Spleen (tissue), 7 donors: ENCODE measurements around the gene CCDC137.

Experiments
- POLR2A ChIP-seq, 3 donors: fragments of 450-650 bp; IDR thresholded peaks; one replicate each; pipeline ENCODE4 v1.5.1; 2017; ENCODE audit warnings: antibody characterized with exemption in 3 of 3, mild to moderate bottlenecking in 1 of 3
- TF ChIP-seq, protein P1 (sequence below), 11 experiments: fragments of 200-600 bp in 7 of 11; fragments of 450-650 bp in 4 of 11; sonication (generic) in 4 of 11; IDR thresholded peaks in 8 of 11; conservative IDR thresholded peaks in 3 of 11; 1 replicate in 7 of 11; 2 replicates in 4 of 11; pipeline versions ENCODE4 v1.4.0 to v1.8.0; 2016 to 2021; ENCODE audit warnings: antibody characterized with exemption in 11 of 11, inconsistent platforms in 4 of 11, mild to moderate bottlenecking in 1 of 11
- donor health status: DM: no; HTN: no; CAD: no; lungs with moderate emphysema.
- donor health status: DM: no; HTN: no; CAD: no.
- donor health status: DM: no; HTN: no; CAD: no.

DNA sequence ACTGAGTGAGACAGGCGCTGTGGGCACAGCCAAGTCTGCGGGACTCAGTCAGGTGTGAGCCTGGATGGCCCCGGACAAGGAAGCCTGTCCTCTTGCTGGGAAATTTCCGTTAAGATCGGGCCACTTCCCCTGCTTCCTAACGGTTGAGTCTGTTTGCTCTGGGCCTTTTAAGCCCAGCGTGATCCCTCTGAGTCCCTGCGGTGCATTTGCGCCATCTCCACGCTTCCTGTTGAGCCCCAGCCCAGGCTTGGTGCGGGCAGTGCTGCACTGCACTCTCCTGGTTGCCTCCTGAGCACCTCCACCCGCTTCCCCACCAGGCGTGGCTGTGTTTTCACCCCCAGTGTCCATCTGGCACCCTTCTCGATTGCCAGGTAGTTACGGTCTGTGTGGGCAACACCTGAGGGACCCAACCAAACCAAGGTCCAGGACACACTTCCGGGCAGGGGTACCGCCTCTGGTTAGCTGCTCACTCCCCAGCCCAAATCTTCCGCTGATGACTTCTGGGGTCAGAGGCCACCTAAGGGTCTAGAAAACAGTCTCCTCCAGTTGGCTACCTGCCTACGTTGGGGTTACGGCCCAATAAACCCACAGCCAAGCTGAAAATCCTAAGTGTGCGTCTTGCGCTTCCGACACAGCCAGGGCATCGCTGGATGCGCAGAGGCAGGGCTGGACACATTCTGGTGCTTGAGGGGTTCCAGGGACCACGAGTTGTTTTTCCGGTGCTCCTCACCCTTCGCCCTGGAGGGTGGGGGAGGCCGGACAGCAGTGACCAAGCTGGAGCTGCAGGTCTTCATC lies 44.2 kb downstream of the CCDC137 start:
- TF ChIP-seq, protein P1, sequence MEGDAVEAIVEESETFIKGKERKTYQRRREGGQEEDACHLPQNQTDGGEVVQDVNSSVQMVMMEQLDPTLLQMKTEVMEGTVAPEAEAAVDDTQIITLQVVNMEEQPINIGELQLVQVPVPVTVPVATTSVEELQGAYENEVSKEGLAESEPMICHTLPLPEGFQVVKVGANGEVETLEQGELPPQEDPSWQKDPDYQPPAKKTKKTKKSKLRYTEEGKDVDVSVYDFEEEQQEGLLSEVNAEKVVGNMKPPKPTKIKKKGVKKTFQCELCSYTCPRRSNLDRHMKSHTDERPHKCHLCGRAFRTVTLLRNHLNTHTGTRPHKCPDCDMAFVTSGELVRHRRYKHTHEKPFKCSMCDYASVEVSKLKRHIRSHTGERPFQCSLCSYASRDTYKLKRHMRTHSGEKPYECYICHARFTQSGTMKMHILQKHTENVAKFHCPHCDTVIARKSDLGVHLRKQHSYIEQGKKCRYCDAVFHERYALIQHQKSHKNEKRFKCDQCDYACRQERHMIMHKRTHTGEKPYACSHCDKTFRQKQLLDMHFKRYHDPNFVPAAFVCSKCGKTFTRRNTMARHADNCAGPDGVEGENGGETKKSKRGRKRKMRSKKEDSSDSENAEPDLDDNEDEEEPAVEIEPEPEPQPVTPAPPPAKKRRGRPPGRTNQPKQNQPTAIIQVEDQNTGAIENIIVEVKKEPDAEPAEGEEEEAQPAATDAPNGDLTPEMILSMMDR (IDR thresholded peaks at IDR 0.05 in 8 of 11, conservative IDR thresholded peaks at IDR 0.05 in 3 of 11), result no peak
- TF ChIP-seq POLR2A (IDR thresholded peaks at IDR 0.05), result no peak
